ENCODE measurements around the gene SLC25A47. TPM values are rescaled to one million over a fixed set of nuclear protein-coding genes. Genes with fewer than 3 reads are reported as not detected.
A peak's percentile ranks its signal among the peaks of the same experiment; 100 is the strongest.

Gene SLC25A47, protein sequence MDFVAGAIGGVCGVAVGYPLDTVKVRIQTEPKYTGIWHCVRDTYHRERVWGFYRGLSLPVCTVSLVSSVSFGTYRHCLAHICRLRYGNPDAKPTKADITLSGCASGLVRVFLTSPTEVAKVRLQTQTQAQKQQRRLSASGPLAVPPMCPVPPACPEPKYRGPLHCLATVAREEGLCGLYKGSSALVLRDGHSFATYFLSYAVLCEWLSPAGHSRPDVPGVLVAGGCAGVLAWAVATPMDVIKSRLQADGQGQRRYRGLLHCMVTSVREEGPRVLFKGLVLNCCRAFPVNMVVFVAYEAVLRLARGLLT
- total RNA-seq (2014; rRNA removed; shearing (Covaris generic); ENCODE audit: low replicate concordance): not detected in 2 replicates

DNA sequence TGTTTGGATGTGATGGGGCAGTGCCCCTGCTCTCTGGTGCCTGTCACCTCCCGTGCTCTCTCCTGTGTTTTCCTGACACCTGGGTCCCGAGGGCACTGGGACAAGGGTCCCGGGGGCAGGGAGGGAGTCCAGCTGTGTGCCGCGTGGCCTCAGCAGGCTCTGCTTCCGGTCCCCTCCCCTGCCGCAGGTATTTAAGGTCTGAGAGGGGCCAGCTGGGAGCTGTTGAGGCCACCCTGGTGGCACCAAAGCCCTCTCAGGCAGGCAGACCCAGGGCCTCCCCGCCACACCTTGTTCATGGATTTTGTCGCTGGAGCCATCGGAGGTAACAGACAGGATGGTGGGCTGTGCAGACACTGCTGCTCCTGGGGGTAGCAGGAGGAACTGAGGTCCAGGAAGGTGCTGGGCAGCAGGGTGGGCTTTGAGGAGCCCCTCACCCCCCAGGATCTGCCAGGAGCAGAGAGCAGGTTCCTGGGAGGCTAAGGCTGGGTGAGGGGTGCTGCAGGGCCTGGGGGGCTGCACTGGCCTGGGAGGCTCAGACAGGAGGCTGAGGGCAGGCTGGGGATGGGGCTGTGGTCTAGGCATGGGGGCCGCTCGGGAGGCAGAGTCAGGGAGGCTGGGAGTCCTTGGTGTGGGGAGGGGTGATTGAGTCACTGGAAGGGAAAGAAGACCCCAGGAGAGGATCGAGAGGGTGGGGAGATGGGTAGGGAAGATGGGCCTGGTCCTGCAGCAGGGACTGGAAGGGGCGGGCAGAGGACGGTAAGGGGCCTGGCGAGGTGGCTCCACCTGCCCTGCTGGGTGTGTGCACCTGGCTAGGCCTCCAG lies at the start of gene SLC25A47:
TSS of gene SLC25A47 (plus strand) at position 219 of the 821 bp plus-strand sequence. CDS start at position 295, 76 bp downstream.
- H3K4me3 ChIP-seq (ENCODE audit: low read length): no peak within 1 kb of the TSS
- H3K9me3 ChIP-seq (ENCODE audit: low read length): no peaks in the 10 kb centered on the region
- H3K9ac ChIP-seq (ENCODE audit: low read length): no peak within 1 kb of the TSS
- peaks cover 2% of the 10 kb centered on the region for H3K4me1 ChIP-seq (ENCODE audit: low read length)
- no peak within 1 kb of the TSS for H3K4me2 ChIP-seq (ENCODE audit: low read depth, low read length, poor library complexity, severe bottlenecking)
- no peak within 1 kb of the TSS for H2AFZ ChIP-seq (ENCODE audit: low read length)
- no peak for DNase-seq
- no peaks in the 10 kb centered on the region for H3K9me2 ChIP-seq (replicated peaks; ENCODE audit: insufficient read depth, low read length)
- H3K36me3 ChIP-seq (ENCODE audit: insufficient read depth, low read length): no peaks in the 10 kb centered on the region
- no peaks in the 10 kb centered on the region for H3K79me2 ChIP-seq (ENCODE audit: low read length)
- H3K27ac ChIP-seq (ENCODE audit: low read length): no peak within 1 kb of the TSS
- H3K27me3 ChIP-seq (ENCODE audit: low read length): no peaks in the 10 kb centered on the region; the same call in 1 of the 2 replicates
- no peaks in the 10 kb centered on the region for H4K20me1 ChIP-seq (ENCODE audit: insufficient read depth, low read depth, low read length)

DNA sequence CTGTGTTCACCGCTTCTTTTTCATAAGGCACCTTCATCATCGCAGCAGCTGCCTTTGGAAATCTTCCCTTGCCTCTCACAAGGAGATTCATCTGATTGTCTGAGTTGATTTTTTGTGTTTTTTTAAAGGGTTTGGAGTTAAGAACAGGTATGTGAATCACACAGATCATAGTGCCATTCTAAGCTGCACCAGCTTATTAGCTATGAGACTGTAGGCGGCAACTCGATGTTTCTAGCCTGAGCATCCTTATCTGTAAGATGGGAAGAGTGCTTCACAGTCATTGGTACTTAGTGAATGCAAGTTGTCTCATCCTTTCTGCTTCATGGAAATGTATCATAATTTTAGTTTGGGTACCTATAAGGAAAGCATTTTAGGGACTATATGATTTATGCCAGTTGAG lies 48.9 kb upstream of the SLC25A47 start:
- Histone ChIP-seq H3K79me2 (ENCODE audit: low read length) (peaks cover 94% of the 10 kb centered on the region), H3K4me3 (ENCODE audit: low read length) (no peak overlapping the region), H3K27me3 (ENCODE audit: low read length) (no peaks in the 10 kb centered on the region), H4K20me1 (ENCODE audit: insufficient read depth, low read depth, low read length) (peaks cover 47% of the 10 kb centered on the region), H3K4me2 (ENCODE audit: low read depth, low read length, poor library complexity, severe bottlenecking) (no peak overlapping the region), H3K36me3 (ENCODE audit: insufficient read depth, low read length) (peaks cover 35% of the 10 kb centered on the region; the same call in 1 of the 2 replicates), H2AFZ (ENCODE audit: low read length) (no peak overlapping the region), H3K9me2 (replicated peaks; ENCODE audit: insufficient read depth, low read length) (no peaks in the 10 kb centered on the region), H3K27ac (ENCODE audit: low read length) (no peak overlapping the region), H3K9ac (ENCODE audit: low read length) (no peak overlapping the region), H3K9me3 (ENCODE audit: low read length) (no peaks in the 10 kb centered on the region), H3K4me1 (ENCODE audit: low read length) (no peaks in the 10 kb centered on the region)
- DNase-seq: no peak

DNA sequence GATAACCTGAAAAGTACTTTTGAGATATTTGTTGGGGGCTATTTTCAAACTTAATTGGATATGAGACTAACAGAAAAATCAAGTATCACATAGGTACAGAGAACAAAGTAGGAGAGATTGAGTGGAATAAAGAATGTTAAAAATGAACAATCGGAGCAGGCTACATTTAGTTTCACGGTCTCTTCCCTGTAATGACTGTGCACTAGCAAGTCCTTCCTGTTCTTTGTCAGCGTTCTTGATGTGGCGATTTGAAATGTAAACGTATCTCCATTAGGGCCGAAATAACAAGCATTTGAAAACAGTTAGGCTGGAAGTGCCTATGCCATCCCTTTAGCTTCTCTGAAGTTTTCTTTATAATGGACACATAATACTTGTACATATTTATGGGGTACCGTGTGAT lies 47.9 kb upstream of the SLC25A47 start:
- H3K36me3 ChIP-seq (ENCODE audit: insufficient read depth, low read length): peaks cover 33% of the 10 kb centered on the region; the same call in 1 of the 2 replicates
- H3K79me2 ChIP-seq (ENCODE audit: low read length): peaks cover 98% of the 10 kb centered on the region
- H3K4me1 ChIP-seq (ENCODE audit: low read length): no peaks in the 10 kb centered on the region
- H3K9me3 ChIP-seq (ENCODE audit: low read length): no peaks in the 10 kb centered on the region
- no peaks in the 10 kb centered on the region for H3K9me2 ChIP-seq (replicated peaks; ENCODE audit: insufficient read depth, low read length)
- no peak overlapping the region for H2AFZ ChIP-seq (ENCODE audit: low read length)
- DNase-seq: no peak
- no peak overlapping the region for H3K4me3 ChIP-seq (ENCODE audit: low read length)
- no peak overlapping the region for H3K4me2 ChIP-seq (ENCODE audit: low read depth, low read length, poor library complexity, severe bottlenecking)
- no peak overlapping the region for H3K9ac ChIP-seq (ENCODE audit: low read length)
- peaks cover 48% of the 10 kb centered on the region for H4K20me1 ChIP-seq (ENCODE audit: insufficient read depth, low read depth, low read length)
- no peak overlapping the region for H3K27ac ChIP-seq (ENCODE audit: low read length)
- no peaks in the 10 kb centered on the region for H3K27me3 ChIP-seq (ENCODE audit: low read length)

DNA sequence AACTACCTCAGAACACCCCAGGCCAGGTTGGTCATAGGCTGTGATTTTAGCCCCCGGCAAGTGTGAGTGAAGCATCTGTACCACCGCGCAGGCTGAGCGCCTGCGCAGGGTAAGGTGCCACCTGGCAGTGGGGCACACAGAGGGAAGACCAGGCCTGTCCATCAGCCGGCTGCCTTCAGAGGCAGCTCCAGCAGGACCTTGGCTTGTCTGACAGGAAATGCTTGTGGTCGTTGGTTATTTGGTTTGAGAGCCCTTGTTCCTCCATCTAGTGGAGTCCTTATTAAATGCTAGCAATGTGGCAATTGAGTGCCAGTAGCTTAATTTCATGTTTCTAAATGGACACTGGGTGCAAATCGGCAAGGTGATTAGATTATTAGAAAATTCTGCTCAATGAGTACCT lies 44.4 kb upstream of the SLC25A47 start:
- peaks cover 41% of the 10 kb centered on the region for H4K20me1 ChIP-seq (ENCODE audit: insufficient read depth, low read depth, low read length)
- no peak overlapping the region for H2AFZ ChIP-seq (ENCODE audit: low read length)
- H3K27ac ChIP-seq (ENCODE audit: low read length): no peak overlapping the region
- no peaks in the 10 kb centered on the region for H3K9me2 ChIP-seq (replicated peaks; ENCODE audit: insufficient read depth, low read length)
- no peak overlapping the region for H3K4me3 ChIP-seq (ENCODE audit: low read length)
- DNase-seq: no peak
- no peaks in the 10 kb centered on the region for H3K9me3 ChIP-seq (ENCODE audit: low read length)
- H3K9ac ChIP-seq (ENCODE audit: low read length): no peak overlapping the region
- no peaks in the 10 kb centered on the region for H3K4me1 ChIP-seq (ENCODE audit: low read length)
- H3K27me3 ChIP-seq (ENCODE audit: low read length): no peaks in the 10 kb centered on the region
- peaks cover 37% of the 10 kb centered on the region; the same call in 1 of the 2 replicates for H3K36me3 ChIP-seq (ENCODE audit: insufficient read depth, low read length)
- H3K79me2 ChIP-seq (ENCODE audit: low read length): peaks cover 82% of the 10 kb centered on the region
- no peak overlapping the region for H3K4me2 ChIP-seq (ENCODE audit: low read depth, low read length, poor library complexity, severe bottlenecking)

DNA sequence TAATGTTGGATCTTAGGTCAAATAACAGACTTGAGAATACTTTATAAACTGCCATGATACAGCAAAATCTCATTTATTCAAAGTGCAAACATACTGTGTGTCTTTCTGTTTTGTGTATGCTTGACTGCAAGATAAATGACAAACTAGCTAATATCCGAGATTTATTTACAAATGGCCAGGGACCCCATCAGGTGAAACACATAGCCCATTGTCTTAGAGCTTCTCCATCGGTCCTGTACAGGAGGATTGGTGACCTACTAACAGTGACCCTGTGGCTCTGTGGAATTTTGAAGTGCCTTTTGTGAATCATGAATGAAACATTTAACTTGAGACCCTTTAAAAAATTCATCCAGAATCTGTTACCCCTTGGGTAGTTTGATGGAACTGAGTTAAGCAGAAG lies 44.0 kb upstream of the SLC25A47 start:
- H3K79me2 ChIP-seq (ENCODE audit: low read length): peaks cover 77% of the 10 kb centered on the region
- no peaks in the 10 kb centered on the region for H3K9me2 ChIP-seq (replicated peaks; ENCODE audit: insufficient read depth, low read length)
- H3K9me3 ChIP-seq (ENCODE audit: low read length): no peaks in the 10 kb centered on the region
- peaks cover 3% of the 10 kb centered on the region for H3K4me1 ChIP-seq (ENCODE audit: low read length)
- H3K9ac ChIP-seq (ENCODE audit: low read length): no peak overlapping the region
- no peak overlapping the region for H3K4me2 ChIP-seq (ENCODE audit: low read depth, low read length, poor library complexity, severe bottlenecking)
- H3K27me3 ChIP-seq (ENCODE audit: low read length): no peaks in the 10 kb centered on the region
- DNase-seq: no peak
- H4K20me1 ChIP-seq (ENCODE audit: insufficient read depth, low read depth, low read length): peaks cover 39% of the 10 kb centered on the region; the same call in 1 of the 2 replicates
- H3K27ac ChIP-seq (ENCODE audit: low read length): no peak overlapping the region
- peaks cover 36% of the 10 kb centered on the region; the same call in 1 of the 2 replicates for H3K36me3 ChIP-seq (ENCODE audit: insufficient read depth, low read length)
- no peak overlapping the region for H2AFZ ChIP-seq (ENCODE audit: low read length)
- no peak overlapping the region for H3K4me3 ChIP-seq (ENCODE audit: low read length)

DNA sequence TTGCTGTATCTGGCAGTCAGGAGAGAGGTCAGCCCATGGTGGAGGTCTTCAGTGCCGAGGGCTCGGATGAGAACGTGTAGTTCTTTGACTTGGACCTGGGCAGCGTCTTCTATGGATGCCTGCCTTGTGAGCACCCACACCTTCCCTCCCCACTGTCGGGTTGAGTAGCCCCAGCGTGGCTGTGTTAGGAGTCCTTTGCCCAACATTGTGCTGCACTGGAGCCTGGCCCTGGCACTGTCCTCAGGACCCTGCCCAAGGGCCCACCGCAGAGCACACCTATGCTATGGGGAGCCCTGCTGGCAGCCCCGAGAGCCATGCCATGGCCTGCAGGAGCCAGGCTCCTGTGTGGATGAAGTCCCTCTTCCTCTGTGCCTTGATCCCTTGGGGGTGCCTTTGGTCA lies 43.6 kb upstream of the SLC25A47 start:
- peaks cover 7% of the 10 kb centered on the region for H3K4me1 ChIP-seq (ENCODE audit: low read length)
- H3K9me3 ChIP-seq (ENCODE audit: low read length): no peaks in the 10 kb centered on the region
- no peaks in the 10 kb centered on the region for H3K9me2 ChIP-seq (replicated peaks; ENCODE audit: insufficient read depth, low read length)
- peaks cover 34% of the 10 kb centered on the region; the same call in 1 of the 2 replicates for H4K20me1 ChIP-seq (ENCODE audit: insufficient read depth, low read depth, low read length)
- H3K36me3 ChIP-seq (ENCODE audit: insufficient read depth, low read length): peaks cover 32% of the 10 kb centered on the region; the same call in 1 of the 2 replicates
- peaks cover 73% of the 10 kb centered on the region for H3K79me2 ChIP-seq (ENCODE audit: low read length)
- no peak overlapping the region for H3K4me3 ChIP-seq (ENCODE audit: low read length)
- H3K27ac ChIP-seq (ENCODE audit: low read length): 0 out of 2 replicates have a peak overlapping the region, but pooled peaks have one; percentile 0
- no peak overlapping the region for H2AFZ ChIP-seq (ENCODE audit: low read length)
- no peaks in the 10 kb centered on the region for H3K27me3 ChIP-seq (ENCODE audit: low read length)
- H3K4me2 ChIP-seq (ENCODE audit: low read depth, low read length, poor library complexity, severe bottlenecking): no peak overlapping the region
- DNase-seq: no peak
- no peak overlapping the region for H3K9ac ChIP-seq (ENCODE audit: low read length)

DNA sequence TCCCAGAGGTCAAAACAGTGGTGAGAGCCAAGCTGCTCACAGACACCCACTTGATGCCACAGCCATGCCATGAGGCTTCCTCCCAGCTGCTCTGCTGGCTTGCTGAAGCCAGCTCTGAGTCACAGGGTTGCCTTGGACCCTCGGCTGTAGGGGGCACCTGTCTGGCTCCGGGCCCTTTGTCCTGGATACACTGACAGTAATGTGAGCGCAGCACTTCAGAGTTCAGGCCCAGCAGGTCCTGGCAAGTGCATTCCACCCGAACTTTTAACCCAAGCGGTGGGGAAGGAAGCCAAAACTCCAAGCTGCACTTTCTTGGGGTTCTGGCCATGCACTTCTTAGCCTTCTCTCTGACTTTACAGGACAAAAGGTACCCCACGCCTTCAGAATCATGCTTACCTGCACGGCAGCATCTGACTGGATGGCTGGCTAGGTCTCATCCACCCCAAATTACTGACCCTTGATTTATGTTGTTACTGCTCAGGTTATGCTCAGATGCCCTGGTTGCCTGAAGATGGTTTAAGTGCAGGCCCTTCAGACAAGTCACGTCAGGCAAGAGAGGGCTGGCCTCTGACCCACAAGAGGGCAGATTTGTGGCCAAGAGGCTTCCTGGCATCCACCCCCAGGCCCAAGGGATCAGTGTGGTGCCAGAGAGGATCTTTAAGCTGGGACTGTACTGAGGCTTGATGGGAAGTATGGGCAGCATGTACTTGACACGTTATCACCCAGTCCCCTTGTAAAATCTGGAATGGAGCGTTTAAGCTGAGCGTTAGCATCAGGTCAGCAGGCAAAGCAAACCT lies 41.7 kb upstream of the SLC25A47 start:
- H3K4me3 ChIP-seq (ENCODE audit: low read length): no peak overlapping the region
- peaks cover 18% of the 10 kb centered on the region; the same call in 1 of the 2 replicates for H3K36me3 ChIP-seq (ENCODE audit: insufficient read depth, low read length)
- no peak for DNase-seq
- peaks cover 25% of the 10 kb centered on the region for H3K4me1 ChIP-seq (ENCODE audit: low read length)
- H2AFZ ChIP-seq (ENCODE audit: low read length): no peak overlapping the region
- H4K20me1 ChIP-seq (ENCODE audit: insufficient read depth, low read depth, low read length): peaks cover 20% of the 10 kb centered on the region; the same call in 1 of the 2 replicates
- H3K27me3 ChIP-seq (ENCODE audit: low read length): no peaks in the 10 kb centered on the region
- H3K27ac ChIP-seq (ENCODE audit: low read length): no peak overlapping the region
- no peak overlapping the region for H3K4me2 ChIP-seq (ENCODE audit: low read depth, low read length, poor library complexity, severe bottlenecking)
- H3K9me3 ChIP-seq (ENCODE audit: low read length): no peaks in the 10 kb centered on the region
- H3K9ac ChIP-seq (ENCODE audit: low read length): no peak overlapping the region
- peaks cover 62% of the 10 kb centered on the region for H3K79me2 ChIP-seq (ENCODE audit: low read length)
- no peaks in the 10 kb centered on the region for H3K9me2 ChIP-seq (replicated peaks; ENCODE audit: insufficient read depth, low read length)
